Transverse colon (tissue), 3 donors: Measurements from ENCODE around the gene SUDS3.

ENCODE experiments used
- POLR2A ChIP-seq: fragments of 450-650 bp; IDR thresholded peaks from one replicate; pipeline ENCODE4 v1.6.1; 2016; ENCODE audit warnings: antibody characterized with exemption, mild to moderate bottlenecking, moderate library complexity
- TF ChIP-seq, protein P1 (sequence below), 5 experiments: fragments of 200-600 bp in 3 of 5; fragments of 450-650 bp in 2 of 5; sonication (generic) in 3 of 5; IDR thresholded peaks; 1 replicate in 2 of 5; 2 replicates in 3 of 5; pipeline ENCODE4 v1.5.1; 2016 to 2017; ENCODE audit warnings: antibody characterized with exemption in 5 of 5, inconsistent platforms in 3 of 5, mild to moderate bottlenecking in 2 of 5, moderate library complexity in 1 of 5

DNA sequence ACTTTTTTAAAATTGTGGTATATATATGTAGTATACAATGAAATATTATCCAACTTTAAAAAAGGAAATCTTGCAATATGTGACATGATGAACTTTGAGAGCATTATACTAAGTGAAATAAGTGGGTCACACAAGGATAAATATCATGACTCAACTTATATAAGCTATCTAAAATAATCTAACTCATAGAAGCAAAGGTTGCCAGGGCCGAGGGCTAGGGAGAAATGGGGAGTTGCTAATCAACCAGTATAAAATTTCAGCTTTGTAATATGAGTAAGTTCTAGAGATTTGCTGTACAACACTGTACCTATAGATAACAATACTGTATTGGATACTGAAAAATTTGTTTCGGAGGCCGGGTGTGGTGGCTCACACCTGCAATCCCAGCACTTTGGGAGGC is 42.1 kb upstream of the SUDS3 start:
- TF ChIP-seq POLR2A: no peak
- TF ChIP-seq, protein P1, sequence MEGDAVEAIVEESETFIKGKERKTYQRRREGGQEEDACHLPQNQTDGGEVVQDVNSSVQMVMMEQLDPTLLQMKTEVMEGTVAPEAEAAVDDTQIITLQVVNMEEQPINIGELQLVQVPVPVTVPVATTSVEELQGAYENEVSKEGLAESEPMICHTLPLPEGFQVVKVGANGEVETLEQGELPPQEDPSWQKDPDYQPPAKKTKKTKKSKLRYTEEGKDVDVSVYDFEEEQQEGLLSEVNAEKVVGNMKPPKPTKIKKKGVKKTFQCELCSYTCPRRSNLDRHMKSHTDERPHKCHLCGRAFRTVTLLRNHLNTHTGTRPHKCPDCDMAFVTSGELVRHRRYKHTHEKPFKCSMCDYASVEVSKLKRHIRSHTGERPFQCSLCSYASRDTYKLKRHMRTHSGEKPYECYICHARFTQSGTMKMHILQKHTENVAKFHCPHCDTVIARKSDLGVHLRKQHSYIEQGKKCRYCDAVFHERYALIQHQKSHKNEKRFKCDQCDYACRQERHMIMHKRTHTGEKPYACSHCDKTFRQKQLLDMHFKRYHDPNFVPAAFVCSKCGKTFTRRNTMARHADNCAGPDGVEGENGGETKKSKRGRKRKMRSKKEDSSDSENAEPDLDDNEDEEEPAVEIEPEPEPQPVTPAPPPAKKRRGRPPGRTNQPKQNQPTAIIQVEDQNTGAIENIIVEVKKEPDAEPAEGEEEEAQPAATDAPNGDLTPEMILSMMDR (IDR thresholded peaks at IDR 0.05): no peak
